ACHN (cell line): ENCODE results near the gene XIRP2.

Experiments used
- DNase-seq: peaks from one replicate; pipeline ENCODE4 v3.0.0-alpha.2; 2015
- in situ Hi-C: cut with HindIII; loops from 2 replicates; pipeline ENCODE4 v1.10.0; 2017; ENCODE audit warnings: low sequenced_read_pairs, low pct_ligation_motif_present, low pct_unique_long_range_greater_than_20kb

XIRP2 gene

DNA sequence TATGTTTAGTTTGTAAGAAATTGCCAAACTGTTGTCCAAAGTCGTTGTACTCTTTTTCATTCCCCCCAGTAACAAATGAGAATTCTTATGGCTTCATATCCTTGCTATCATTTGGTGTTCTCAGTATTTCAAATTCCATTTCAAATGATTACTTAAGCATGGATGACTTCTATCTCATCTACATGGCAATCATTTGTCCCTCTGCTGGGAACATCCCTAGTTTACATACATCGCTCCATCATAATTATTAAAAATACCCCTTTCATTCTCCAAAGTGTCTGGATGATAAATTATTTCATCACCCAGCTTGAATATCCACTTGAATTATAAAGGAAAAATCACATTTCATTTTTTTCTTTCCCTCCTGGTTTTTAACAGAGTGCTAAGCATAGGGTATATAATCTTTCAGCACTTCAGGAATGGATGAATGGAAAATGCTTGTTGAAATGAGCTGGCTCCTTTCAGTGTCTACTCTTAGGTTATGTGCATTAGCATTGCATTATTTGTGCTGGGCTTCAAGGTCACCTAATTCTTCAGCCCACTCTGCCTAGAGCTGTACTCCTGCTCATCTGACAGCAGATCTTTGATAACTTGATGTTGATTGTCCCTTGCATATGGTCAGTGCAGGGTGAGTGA, 33.1 kb downstream of the XIRP2 start:
- in situ Hi-C loops = no loop called here
- DNase-seq = no peak

DNA sequence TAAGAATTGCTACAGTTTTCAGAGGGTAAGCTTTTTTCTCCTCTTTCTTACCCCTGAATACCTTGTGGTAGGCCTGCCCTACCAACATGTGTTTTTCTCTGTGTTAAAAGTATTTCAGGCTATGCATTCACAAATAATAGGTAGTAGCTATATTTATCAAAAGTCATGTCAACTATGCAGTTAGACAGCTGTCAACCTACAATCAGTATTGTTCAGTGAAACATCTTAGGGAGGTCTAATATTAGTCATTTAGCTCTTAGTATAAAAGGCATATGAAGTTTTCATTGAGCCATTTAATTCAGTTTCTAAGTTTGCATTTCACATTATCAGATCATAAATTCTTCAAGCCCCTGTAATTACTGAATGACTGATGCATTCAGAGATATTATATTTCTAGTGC, 36.7 kb downstream of the XIRP2 start:
- DNase-seq = no peak
- in situ Hi-C loops = no loop called here

- DNase-seq = no peak
- in situ Hi-C loops = no loop called here
Observed at GRCh38 chr2:166926657-166927056, 38.4 kb downstream of the XIRP2 start.

DNA sequence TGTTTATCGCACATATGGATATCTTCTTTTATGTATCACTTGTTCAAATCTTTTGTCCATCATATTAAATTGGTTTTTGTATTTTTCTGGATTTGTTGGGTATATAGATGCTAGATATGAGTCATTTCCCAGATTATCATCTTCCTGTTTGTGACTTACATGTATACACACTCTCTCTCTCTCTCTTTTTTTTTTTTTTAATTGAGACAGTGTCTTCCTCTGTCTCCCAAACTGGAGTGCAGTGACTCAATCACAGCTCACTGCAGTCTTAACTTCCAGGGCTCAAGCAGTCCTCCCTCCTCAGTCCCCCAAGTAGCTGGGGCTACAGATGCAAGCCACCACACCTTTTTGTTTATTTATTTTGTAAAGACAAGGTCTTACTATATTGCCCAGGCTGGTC, 43.8 kb downstream of the XIRP2 start:
- no peak for DNase-seq
- in situ Hi-C loops = no loop called here

DNA sequence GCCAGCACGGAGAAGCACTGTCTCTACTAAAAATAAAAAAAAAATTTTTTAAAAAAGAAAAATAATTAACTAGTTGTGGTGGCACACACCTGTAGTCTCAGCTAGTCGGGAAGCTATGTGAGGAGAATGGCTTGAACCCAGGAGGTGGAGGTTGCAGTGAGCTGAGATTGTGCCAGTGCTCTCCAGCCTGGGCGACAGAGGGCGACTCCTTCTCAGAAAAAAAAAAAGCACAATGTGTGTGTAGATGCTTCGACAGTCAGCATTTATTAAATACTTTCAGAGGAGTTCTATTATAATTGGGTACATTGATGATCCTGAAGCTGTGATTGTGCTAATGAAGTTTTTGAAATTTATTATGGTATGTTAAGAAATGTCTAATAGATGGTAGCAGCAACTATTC, 46.5 kb downstream of the XIRP2 start:
- DNase-seq = no peak
- in situ Hi-C loops = no loop called here

DNA sequence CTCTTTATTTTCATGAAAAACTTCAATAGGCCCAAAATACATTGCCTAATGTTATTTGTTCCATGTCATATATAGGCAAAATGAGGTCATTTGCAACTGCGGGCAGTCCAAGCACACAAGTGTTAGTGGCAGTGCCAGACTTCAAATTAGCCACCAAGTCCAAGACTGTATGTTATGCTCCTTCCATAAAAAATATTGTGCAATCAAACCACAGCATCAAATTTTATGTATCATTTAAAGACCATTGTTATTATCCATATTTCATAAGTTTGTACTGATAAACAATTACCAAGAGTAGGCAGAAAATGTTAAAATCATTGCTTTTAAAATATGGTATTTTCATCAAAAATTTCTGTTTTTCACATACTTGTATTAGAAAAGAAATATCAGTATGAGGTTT, 54.1 kb downstream of the XIRP2 start:
- in situ Hi-C loops = no loop called here
- no peak for DNase-seq

DNA sequence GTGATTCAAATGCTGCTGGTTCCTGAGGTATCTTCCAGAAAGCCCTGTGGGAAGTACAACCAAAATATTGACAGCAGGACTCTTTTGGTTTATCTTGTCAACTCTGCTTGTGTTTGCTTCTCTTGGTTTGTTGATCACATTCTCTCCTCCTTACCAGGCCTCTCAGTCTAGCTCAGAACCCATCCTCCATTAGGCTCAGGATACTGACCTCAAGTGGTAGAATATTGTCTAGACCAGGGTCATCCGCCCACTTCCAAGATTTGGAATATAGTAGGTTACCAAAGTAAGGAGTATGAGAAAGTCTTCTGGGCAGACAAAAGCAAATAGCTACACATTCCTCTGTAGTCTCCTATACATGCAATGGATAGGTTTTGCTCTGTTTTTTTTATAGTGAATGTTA, 56.6 kb downstream of the XIRP2 start:
- no peak for DNase-seq
- in situ Hi-C loops = no loop called here

- peak; percentile 3 for DNase-seq
- in situ Hi-C loops = no loop called here
Observed at GRCh38 chr2:166957686-166958085, 69.4 kb downstream of the XIRP2 start.

GRCh38 chr2:166958986-166959481, 70.8 kb downstream of the XIRP2 start:
- in situ Hi-C loops = no loop called here
- DNase-seq = no peak

DNA sequence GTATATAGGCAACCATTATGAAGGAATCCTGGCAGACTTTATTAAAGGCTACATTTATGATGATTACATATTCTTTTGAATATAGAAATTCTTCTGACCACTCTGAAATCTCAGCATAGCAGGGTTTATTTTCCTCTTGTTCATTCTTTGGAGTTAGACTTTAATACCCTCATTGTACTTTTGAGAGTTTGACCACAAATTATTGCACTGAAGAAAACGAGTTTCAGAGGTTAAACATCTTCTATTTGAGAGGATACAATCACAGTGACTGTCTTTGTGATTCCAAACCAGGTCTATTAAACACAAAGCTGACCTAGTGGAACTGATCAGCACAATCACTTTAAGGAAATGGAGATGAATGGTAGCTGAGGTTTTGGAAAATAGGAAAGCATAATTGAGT, 71.3 kb downstream of the XIRP2 start:
- no peak for DNase-seq
- in situ Hi-C loops = no loop called here

DNA sequence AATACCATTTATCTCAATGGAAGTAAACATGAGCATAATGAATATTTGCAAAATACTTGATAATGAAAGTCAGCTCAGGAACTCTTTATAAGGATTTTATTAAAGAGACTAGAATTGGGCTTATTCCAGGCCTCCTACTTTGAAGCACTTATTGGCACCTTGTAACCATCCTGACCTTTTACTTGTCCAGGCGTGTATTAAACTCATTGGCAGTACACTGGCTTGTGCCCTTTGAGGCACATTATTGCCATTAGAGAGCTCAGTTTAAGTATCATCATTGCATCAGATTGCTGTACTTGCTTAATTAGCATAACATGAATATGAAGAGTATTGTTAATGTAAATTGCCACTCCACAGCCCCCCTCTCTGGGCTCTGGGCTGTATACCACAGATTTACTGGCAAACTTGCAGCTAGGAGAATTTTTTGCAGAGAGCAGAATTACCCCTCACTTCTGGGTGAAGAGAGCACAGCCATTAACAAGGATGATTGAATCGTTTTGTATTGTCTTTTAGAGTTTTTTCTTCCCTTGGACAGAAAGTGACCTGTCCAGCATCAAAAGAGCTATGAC, 72.5 kb downstream of the XIRP2 start:
- no peak for DNase-seq
- in situ Hi-C loops = no loop called here

GRCh38 chr2:166961933-166962332, 73.7 kb downstream of the XIRP2 start:
- DNase-seq = no peak

GRCh38 chr2:166969486-166969885, 81.2 kb downstream of the XIRP2 start:
- in situ Hi-C loops = no loop called here
- no peak for DNase-seq

More at GRCh38 chr2:166961933-166962332, 73.7 kb downstream of the XIRP2 start:
- in situ Hi-C loops = no loop called here

GRCh38 chr2:166972002-166972401, 83.7 kb downstream of the XIRP2 start:
- no peak for DNase-seq
- in situ Hi-C loops = no loop called here

DNA sequence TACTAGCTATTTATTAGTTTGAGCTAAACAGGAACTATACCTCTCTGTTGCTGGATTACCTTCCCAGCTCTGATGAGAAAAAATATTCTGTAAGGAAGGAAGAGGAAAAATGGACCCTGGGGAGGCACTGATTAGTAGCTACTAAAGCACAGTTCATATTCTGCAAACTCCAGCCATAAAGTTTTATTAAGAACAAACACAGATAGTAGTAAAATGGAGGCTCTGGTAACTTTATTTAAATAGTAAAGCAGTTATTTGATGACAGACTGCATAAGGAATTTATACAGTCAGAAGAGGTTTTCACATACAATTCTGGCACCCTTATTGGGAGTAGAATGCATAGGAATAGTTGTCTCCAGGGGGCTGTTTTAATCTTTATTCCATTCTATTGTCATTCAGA, 84.1 kb downstream of the XIRP2 start:
- DNase-seq = no peak
- in situ Hi-C loops = no loop called here

GRCh38 chr2:166984188-166984587, 95.9 kb downstream of the XIRP2 start:
- in situ Hi-C loops = no loop called here
- DNase-seq = no peak

GRCh38 chr2:166984797-166985196, 96.5 kb downstream of the XIRP2 start:
- no peak for DNase-seq
- in situ Hi-C loops = no loop called here

DNA sequence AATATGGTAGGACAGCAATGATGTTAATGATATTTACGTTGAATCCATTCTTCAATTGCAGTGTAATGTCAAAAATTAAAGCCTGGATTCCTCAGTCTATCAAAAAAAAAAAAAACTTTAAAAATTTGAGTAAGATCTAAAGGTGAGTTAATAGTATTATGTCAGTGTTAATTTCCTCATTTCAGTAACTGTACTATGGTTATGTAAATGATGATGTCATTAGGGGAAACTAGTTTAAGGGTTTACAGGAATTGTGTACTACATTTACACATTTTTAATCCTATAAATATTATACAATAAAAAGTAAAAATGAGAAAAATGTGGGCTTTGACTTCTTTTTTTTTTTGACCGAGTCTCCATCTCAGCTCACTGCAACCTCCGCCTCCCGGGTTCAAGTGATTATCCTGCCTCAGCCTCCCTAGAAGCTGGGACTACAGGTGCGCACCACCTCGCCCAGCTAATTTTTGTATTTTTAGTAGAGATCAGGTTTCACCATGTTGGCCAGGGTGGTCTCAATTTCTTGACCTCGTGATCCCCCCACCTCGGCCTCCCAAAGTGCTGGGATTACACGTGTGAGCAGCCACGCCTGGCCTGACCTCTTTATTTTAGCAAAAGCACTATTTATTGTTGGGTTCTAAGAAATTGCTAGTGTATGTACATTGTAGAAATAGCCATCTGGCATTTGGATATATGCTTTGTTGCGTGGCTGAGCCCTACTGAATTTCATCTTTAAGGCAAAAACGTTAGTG, 106.5 kb downstream of the XIRP2 start:
- in situ Hi-C loops = no loop called here
- DNase-seq = no peak

GRCh38 chr2:166996465-166996864, 108.2 kb downstream of the XIRP2 start:
- in situ Hi-C loops = no loop called here

GRCh38 chr2:167001165-167001564, 112.9 kb downstream of the XIRP2 start:
- in situ Hi-C loops = no loop called here
- DNase-seq = no peak

More at GRCh38 chr2:166996465-166996864, 108.2 kb downstream of the XIRP2 start:
- DNase-seq = no peak
